Kidney epithelial cell (primary cell): Measurements from ENCODE around the gene MTMR2. TPM values are rescaled to one million over a fixed set of nuclear protein-coding genes. Genes with fewer than 3 reads are reported as not detected.

Experiments
- DNase-seq: peaks from one replicate; pipeline ENCODE4 v3.0.0-alpha.2; 2010; ENCODE audit warnings: low read depth
- H3K27me3 ChIP-seq: 2 replicates; pipeline ENCODE4 v1.6.0; 2011; ENCODE audit warnings: low read length; ENCODE audit not compliant: control insufficient read depth, insufficient read depth
- H3K36me3 ChIP-seq: 2 replicates; pipeline ENCODE4 v1.5.1; 2011; ENCODE audit warnings: low read length; ENCODE audit not compliant: control insufficient read depth, insufficient read depth
- H3K4me3 ChIP-seq: 2 replicates; pipeline ENCODE4 v1.5.1; 2011; ENCODE audit warnings: low read depth, mild to moderate bottlenecking, control low read depth, low read length
- CTCF ChIP-seq: IDR thresholded peaks from 2 replicates; pipeline ENCODE4 v1.5.1; 2011; ENCODE audit warnings: mild to moderate bottlenecking, moderate library complexity, low read length, control low read depth, inconsistent platforms; ENCODE audit not compliant: insufficient read depth, poor library complexity, severe bottlenecking
- total RNA-seq: library from RNA; depleted of rRNA; stranded (reverse); fragments of >200 nt; gene quantifications from 2 replicates; pipeline ENCODE4 v1.2.3, GENCODE V29; 2015

MTMR2 gene
- total RNA-seq, 1 donor from 2014 or later, result 33.9 TPM

- Histone ChIP-seq H3K27me3 (no peaks in the 10 kb centered on the region), H3K4me3 (no peak overlapping the region), H3K36me3 (no peaks in the 10 kb centered on the region)
- no peak for DNase-seq
- TF ChIP-seq CTCF, result no peak
These were observed 5.9 kb downstream of the MTMR2 start for GRCh38 chr11:95918056-95918455.

GRCh38 chr11:95917193-95918036 lies 6.5 kb downstream of the MTMR2 start:
- Histone ChIP-seq H3K27me3 (no peaks in the 10 kb centered on the region), H3K36me3 (no peaks in the 10 kb centered on the region), H3K4me3 (no peak overlapping the region)
- no peak for DNase-seq
- TF ChIP-seq CTCF, result no peak

GRCh38 chr11:95916049-95916448 lies 7.9 kb downstream of the MTMR2 start:
- Histone ChIP-seq H3K36me3 (no peaks in the 10 kb centered on the region), H3K4me3 (no peak overlapping the region), H3K27me3 (no peaks in the 10 kb centered on the region)
- TF ChIP-seq CTCF, result no peak
- no peak for DNase-seq

- no peak for DNase-seq
- no peak overlapping the region for H3K4me3 ChIP-seq
These were observed 8.9 kb downstream of the MTMR2 start for GRCh38 chr11:95915051-95915450.

GRCh38 chr11:95913830-95914615 lies 9.9 kb downstream of the MTMR2 start:
- TF ChIP-seq CTCF, result no peak
- DNase-seq, result no peak
- no peaks in the 10 kb centered on the region for H3K36me3 ChIP-seq
- H3K4me3 ChIP-seq, result no peak overlapping the region
- H3K27me3 ChIP-seq, result no peaks in the 10 kb centered on the region

More at GRCh38 chr11:95915051-95915450, 8.9 kb downstream of the MTMR2 start:
- H3K27me3 ChIP-seq, result no peaks in the 10 kb centered on the region
- no peaks in the 10 kb centered on the region for H3K36me3 ChIP-seq
- TF ChIP-seq CTCF, result no peak
